K562 (cell line): ENCODE measurements around the gene CEBPA.

Source experiments
- POLR2AphosphoS2 ChIP-seq: IDR thresholded peaks from 2 replicates; pipeline ENCODE4 v1.6.1; 2012; ENCODE audit warnings: low read length, improper control_type of control experiment
- RAD21 ChIP-seq, 2 experiments: fragments of 250-450 bp in 1 of 2; fragments of 450-650 bp in 1 of 2; sonication (Bioruptor Pico) in 1 of 2; formaldehyde crosslinking in 1 of 2; IDR thresholded peaks in 1 of 2; conservative IDR thresholded peaks in 1 of 2; 2 replicates each; pipeline versions ENCODE4 v1.4.0 to v1.8.0; 2020 to 2022; ENCODE audit warnings: mild to moderate bottlenecking in 2 of 2, moderate library complexity in 1 of 2
- ZNF133 ChIP-seq: fragments of 250-450 bp; sonication (Bioruptor Pico); IDR thresholded peaks from 2 replicates; pipeline ENCODE4 v1.4.0; 2020; ENCODE audit warnings: mild to moderate bottlenecking
- ZNF766 ChIP-seq: fragments of 200-800 bp; sonication (Bioruptor generic); conservative IDR thresholded peaks from 2 replicates; pipeline ENCODE4 v1.6.1; 2016; ENCODE audit warnings: missing genetic modification characterization, missing compliant biosample characterization
- TF ChIP-seq, protein P1 (sequence below): sonication (generic); formaldehyde crosslinking; IDR thresholded peaks from 2 replicates; pipeline ENCODE4 v1.8.1; 2022; ENCODE audit warnings: missing genetic modification reagents

DNA sequence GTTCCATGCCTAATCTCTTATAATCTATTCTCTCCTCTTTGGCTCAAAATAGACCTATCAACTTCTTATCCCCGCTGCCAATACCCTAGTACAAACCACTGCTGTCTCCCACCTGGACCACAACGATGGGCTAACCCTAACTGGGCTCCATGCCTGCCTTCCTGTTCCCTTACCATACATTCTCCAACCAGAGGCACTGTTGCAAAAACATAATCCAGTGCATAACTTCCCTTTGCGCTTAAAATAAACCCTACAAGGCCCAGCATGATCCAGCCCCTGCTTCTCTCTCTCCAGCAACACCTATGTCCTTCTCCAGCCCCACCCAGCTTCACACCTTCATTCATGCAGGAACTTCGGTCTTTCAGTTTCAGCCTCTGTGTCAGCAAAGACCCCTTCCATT, 27.4 kb upstream of the CEBPA start:
- no peak for TF ChIP-seq ZNF133
- TF ChIP-seq, protein P1, sequence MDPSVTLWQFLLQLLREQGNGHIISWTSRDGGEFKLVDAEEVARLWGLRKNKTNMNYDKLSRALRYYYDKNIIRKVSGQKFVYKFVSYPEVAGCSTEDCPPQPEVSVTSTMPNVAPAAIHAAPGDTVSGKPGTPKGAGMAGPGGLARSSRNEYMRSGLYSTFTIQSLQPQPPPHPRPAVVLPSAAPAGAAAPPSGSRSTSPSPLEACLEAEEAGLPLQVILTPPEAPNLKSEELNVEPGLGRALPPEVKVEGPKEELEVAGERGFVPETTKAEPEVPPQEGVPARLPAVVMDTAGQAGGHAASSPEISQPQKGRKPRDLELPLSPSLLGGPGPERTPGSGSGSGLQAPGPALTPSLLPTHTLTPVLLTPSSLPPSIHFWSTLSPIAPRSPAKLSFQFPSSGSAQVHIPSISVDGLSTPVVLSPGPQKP (CRISPR knock-in tag): no peak
- TF ChIP-seq ZNF766: no peak
- no peak for TF ChIP-seq RAD21 (CRISPR knock-in tag; conservative IDR thresholded peaks at IDR 0.05 in 1 of 2, IDR thresholded peaks at IDR 0.05 in 1 of 2)
- no peak for TF ChIP-seq POLR2AphosphoS2
